GM12878 (cell line): Measurements from ENCODE around the gene IKZF1. TPM values are rescaled to one million over a fixed set of nuclear protein-coding genes. Genes with fewer than 3 reads are reported as not detected.

Experiments used
- CBFB ChIP-seq: IDR thresholded peaks from 2 replicates; pipeline ENCODE4 v1.6.1; 2016; ENCODE audit warnings: antibody characterized with exemption, low read depth
- EZH2 ChIP-seq: IDR thresholded peaks from 2 replicates; pipeline ENCODE4 v1.6.1; 2012; ENCODE audit warnings: low read depth, mild to moderate bottlenecking, control low read depth, inconsistent platforms, low read length, borderline replicate concordance; ENCODE audit not compliant: control insufficient read depth
- KLF5 ChIP-seq: fragments of 450-650 bp; IDR thresholded peaks from 2 replicates; pipeline ENCODE4 v1.6.1; 2014; ENCODE audit warnings: mild to moderate bottlenecking; ENCODE audit not compliant: partially characterized antibody
- POLR2AphosphoS2 ChIP-seq: IDR thresholded peaks from 2 replicates; pipeline ENCODE4 v1.6.1; 2011; ENCODE audit warnings: low read depth, mild to moderate bottlenecking, low read length, improper control_type of control experiment, moderate library complexity
- POLR2AphosphoS5 ChIP-seq: IDR thresholded peaks from 2 replicates; pipeline ENCODE4 v1.6.1; 2011; ENCODE audit warnings: mild to moderate bottlenecking, low read length, inconsistent platforms
- REST ChIP-seq: IDR thresholded peaks from 2 replicates; pipeline ENCODE4 v1.6.1; 2012; ENCODE audit warnings: mild to moderate bottlenecking, low read depth, low read length
- ZBTB4 ChIP-seq: fragments of 450-650 bp; formaldehyde crosslinking; IDR thresholded peaks from 2 replicates; pipeline ENCODE4 v1.4.0; 2022; ENCODE audit warnings: mild to moderate bottlenecking, moderate library complexity
- polyA plus RNA-seq, 11 experiments: library from polyadenylated mRNA; depleted of rRNA in 4 of 11; unstranded in 6 of 11; stranded (reverse) in 5 of 11; fragments of >200 nt; fragmentation: Nextera tagmentation in 4 of 11; fragmentation: Illumina TruSeq in 1 of 11; extraction: Ambion mirVana in 4 of 11; extraction: Trizol in 1 of 11; gene quantifications; 1 replicate in 1 of 11; 2 replicates in 10 of 11; pipeline versions ENCODE4 v1.2.1 to v1.2.3, GENCODE V29; 2011 to 2016; ENCODE audit warnings: inconsistent platforms in 2 of 11, missing spikeins in 2 of 11, low read depth in 1 of 11
- total RNA-seq, 4 experiments: library from RNA; depleted of rRNA in 3 of 4; stranded (reverse); fragments of >200 nt in 3 of 4; fragmentation: Illumina TruSeq in 1 of 4; extraction: Trizol in 1 of 4; gene quantifications; 2 replicates each; pipeline versions ENCODE4 v1.2.1 to v1.2.3, GENCODE V29; 2013 to 2021
- TF ChIP-seq, protein P1 (sequence below): fragments of 450-650 bp; IDR thresholded peaks from 2 replicates; pipeline ENCODE4 v1.6.1; 2016; ENCODE audit warnings: mild to moderate bottlenecking
- TF ChIP-seq, protein P2 (sequence below): IDR thresholded peaks from 2 replicates; pipeline ENCODE4 v1.6.1; 2011; ENCODE audit warnings: low read depth, low read length, improper control_type of control experiment, borderline replicate concordance

IKZF1 gene
- total and polyA plus RNA-seq, 10 of the 15 experiments (the other 5 are each of a cell fraction or from before 2014, with no cell fraction given): 27.2 to 125 (median 71.6) TPM

- TF ChIP-seq ZBTB4 (no peak), EZH2 (no peak), REST (no peak), POLR2AphosphoS5 (no peak), KLF5 (no peak), CBFB (no peak), POLR2AphosphoS2 (no peak)
- TF ChIP-seq, protein P1, sequence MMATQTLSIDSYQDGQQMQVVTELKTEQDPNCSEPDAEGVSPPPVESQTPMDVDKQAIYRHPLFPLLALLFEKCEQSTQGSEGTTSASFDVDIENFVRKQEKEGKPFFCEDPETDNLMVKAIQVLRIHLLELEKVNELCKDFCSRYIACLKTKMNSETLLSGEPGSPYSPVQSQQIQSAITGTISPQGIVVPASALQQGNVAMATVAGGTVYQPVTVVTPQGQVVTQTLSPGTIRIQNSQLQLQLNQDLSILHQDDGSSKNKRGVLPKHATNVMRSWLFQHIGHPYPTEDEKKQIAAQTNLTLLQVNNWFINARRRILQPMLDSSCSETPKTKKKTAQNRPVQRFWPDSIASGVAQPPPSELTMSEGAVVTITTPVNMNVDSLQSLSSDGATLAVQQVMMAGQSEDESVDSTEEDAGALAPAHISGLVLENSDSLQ: no peak
- TF ChIP-seq, protein P2, sequence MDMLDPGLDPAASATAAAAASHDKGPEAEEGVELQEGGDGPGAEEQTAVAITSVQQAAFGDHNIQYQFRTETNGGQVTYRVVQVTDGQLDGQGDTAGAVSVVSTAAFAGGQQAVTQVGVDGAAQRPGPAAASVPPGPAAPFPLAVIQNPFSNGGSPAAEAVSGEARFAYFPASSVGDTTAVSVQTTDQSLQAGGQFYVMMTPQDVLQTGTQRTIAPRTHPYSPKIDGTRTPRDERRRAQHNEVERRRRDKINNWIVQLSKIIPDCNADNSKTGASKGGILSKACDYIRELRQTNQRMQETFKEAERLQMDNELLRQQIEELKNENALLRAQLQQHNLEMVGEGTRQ: no peak
Measured at GRCh38 chr7:50405221-50405620, 100.7 kb downstream of the IKZF1 start (continued).
